NCI-H2029 treated with DMSO at 0.1 percent for 48 hours (cell line): ENCODE data around the gene GPR151.
"Not testable (repeated sequence)": the region's sequence is repeated elsewhere in the genome, so short reads cannot be mapped to it uniquely, and the experiment has no call there.

ENCODE experiments used
- DNase-seq: peaks from one replicate; lab custom pipeline; 2025; lab: John Stamatoyannopoulos, UW

Gene GPR151

DNA sequence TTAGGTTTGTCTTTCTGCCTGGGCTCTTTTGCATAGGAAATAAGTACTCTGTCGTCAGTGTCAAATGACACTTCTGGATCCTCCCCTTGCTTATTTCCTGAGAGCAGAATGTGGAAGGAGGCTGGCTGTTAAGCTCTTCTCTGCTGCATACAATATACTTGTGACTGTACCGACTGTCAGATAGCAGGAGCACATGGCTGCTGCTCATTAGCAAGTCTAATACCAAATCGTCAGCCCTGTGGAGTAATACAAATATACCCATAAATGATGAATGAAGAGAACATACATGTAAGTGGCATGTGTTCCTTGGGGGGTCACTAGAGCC is at the start of gene GPR151:
GPR151 (minus strand) TSS at position 40 of the 325 bp plus-strand sequence. CDS start 77 bp downstream, outside the sequence.
- DNase-seq = no peak

DNA sequence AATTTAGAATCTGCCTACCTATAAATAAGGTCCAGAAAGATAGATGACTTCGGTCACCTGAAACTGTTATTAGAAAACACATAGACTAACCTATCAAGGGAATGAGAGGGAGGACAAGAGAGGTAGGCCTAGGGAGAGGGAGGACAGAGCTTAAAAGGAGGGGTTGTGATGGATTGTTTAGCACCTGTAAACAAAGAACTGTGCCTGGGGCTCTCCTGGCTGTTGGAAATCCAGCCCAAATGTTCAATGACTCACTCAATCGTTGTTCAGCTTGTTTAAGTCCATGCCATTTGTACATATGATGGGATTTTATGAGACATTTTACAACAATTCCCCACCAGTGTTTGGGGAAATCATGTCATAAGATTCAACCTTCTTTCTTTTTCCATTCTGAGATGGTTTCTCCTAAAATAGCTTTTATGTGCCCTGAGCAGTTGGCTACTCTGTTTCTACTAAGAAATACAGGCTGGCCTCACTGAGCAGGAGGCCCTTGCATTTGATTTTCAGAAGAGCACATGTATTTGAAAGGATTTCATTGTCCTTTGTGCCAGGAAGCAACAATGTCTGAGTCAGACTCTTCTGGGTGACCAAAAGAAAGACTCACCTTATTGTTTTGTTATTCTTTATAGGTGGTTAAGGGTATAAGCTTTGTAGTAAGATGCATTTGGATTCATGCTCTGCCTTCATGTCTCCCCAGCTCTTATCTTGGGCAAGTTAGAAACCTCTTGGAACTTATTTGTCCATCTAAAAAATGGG is 48.2 kb upstream of the GPR151 start:
- no peak for DNase-seq

DNA sequence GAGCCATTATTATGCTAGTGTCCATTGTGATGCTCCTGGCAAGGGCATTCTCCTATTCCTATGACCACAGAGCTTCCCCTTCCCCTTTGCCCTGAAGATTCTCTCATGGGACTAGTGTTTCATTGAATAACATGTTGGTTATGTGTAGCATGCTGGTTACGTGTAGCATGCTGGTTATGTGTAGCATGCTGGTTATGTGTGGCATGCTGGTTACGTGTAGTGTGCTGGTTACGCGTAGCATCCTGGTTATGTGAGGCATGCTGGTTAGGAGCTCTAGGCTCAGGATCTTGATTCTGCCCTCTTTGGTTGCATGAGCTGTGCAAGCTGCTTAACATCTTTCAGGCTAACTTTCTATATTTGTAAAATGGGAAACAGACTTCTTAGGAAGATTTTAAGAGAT is 46.5 kb upstream of the GPR151 start:
- DNase-seq = no peak

DNA sequence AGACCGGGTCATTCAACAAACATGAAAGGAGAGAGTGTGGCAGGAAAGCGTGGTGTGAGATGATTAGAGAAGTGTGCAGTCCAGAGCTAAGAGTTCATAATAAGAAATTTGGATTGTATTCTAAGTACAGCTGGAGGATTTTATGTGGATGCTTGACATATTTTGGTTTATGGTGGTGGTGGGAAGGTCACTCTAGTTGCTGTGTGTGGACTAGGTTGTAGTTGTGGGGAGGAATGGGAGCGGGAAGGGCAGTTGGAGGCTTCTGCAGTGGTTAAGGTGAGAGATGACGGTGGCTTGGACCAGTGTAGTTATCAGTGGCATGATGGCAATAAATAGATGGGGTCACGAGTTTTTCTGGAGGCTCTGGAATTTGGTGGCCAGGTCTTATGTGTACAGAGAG is 45.7 kb upstream of the GPR151 start:
- no peak for DNase-seq

DNA sequence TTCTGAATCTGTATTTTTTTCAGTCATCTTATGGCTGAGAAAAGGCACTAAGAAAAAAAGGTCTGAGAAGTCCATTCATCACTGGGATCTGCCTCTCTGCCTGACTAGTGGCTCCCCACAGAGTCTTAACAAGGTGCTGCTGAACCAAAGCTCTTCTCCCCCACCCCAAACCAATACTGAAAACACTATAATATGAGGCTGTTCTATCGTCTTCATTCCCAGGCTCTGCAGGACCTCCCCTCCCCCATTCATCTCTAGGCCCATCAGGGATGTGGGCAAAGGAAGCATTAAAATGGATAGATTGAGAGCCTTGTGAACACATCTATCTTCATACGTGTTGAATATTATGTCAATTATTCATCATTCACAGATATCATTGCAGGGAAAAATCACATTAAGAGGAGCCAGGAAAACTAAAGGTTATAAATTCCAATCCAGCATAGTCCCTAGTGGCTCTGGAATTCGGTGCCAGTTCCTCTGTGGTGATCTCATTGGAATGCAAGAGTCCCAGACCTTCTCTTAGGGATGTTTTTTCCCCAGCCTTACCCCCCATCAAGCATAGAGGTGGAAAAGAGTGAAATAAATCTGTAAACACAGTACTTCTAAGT is 44.3 kb upstream of the GPR151 start:
- DNase-seq = no peak

DNA sequence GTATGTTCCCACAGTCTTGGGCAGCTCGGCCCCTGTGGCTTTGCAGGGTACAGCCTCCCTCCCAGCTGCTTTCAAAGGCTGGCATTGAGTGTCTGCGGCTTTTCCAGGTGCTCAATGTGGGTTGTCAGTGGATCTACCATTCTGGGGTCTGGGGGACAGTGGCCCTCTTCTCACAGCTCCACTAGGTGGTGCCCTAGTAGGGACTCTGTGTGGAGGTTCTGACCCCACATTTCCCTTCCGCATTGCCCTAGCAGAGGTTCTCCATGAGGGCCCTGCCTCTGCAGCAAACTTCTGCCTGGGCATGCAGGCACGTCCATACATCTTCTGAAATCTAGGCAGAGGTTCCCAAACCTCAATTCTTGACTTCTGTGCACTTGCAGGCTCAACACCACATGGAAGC is 40.9 kb upstream of the GPR151 start:
- DNase-seq = not testable (repeated sequence)

DNA sequence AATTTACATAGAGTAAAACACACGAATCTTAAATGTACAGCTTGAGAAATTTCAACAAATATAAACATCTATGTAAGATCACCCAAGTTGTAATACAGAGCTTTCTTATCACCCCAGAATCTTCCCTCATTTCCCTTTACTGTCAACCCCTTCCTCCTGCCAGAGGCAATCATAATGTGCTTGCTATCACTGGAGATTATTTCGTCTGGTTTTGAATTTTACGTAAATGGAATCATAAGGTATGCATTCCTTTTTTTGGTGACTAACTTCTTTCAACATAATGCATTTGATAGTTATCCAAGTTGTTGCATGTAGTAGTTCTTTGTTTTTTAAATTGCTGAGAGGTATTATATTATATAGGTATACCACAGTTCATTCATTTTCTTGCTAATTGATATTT is 37.5 kb upstream of the GPR151 start:
- no peak for DNase-seq

DNA sequence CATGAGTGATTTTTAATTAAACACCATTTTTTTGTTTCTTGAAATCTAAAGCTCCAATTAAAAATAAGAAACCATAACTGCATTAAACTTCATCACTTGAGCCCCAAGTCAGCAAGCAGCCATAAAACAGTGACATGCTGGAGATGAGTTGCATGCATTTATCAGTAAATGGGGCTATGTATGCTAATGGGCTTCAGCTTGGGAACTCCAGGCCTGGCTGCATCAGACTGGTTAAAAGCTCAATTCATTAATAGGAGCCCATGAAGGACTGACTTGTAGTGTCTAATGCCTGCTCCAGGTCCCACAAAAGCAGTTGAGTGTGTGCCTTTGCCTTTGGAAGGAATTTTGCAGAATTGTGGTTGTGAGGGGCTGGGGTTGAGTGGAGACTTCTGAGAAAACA is 33.6 kb upstream of the GPR151 start:
- DNase-seq = no peak

DNA sequence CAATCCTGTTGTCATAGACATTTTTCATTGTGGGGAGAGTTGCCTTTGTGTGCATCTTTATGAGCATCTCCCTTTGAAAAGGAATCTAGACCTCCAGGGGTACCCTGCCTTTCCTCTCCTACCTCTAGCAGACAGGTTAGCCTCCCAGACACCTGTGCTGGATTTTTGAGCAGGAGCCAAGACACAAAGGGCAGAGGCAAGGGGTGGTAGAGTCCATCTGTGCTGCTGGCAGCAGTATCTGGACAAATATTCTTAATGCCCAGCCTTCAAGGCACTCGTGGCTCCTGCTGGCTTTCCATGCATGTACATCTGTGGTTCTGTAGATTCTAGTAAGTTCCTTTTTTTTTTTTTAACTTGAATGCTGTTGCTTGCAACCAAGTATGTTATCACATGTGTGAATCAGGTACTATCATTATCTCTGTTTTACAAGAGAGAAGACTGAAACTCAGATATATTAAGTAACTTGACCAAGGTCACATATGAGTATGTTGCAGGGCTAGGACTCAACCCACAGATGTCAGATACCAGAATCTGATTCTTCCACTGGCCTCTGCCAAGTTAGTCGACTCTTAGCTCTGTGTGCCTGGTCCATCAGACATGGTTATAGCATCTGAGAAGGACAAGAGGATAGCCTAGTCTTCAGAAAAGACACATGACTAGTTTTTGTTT is 32.9 kb upstream of the GPR151 start:
- DNase-seq = no peak

DNA sequence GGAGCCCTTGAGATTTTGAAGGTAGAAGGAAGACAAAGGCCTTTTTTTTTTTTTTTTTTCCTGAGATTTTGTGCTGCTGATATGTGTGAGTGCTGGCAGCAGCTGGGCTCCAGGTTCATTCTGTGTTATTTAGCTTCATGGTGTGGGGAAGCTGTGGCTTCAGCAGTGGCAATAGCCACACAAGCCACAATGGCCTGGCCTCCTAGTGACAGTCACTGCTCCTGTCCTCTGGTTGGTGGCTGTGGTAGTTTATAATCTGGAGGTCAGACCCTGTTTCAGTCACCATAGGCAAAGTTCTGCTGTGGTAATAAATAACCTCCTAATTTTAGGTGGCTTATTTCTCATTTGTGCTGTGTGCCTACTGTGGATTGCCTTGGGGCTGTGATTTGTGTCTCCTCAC is 28.2 kb upstream of the GPR151 start:
- DNase-seq = no peak

DNA sequence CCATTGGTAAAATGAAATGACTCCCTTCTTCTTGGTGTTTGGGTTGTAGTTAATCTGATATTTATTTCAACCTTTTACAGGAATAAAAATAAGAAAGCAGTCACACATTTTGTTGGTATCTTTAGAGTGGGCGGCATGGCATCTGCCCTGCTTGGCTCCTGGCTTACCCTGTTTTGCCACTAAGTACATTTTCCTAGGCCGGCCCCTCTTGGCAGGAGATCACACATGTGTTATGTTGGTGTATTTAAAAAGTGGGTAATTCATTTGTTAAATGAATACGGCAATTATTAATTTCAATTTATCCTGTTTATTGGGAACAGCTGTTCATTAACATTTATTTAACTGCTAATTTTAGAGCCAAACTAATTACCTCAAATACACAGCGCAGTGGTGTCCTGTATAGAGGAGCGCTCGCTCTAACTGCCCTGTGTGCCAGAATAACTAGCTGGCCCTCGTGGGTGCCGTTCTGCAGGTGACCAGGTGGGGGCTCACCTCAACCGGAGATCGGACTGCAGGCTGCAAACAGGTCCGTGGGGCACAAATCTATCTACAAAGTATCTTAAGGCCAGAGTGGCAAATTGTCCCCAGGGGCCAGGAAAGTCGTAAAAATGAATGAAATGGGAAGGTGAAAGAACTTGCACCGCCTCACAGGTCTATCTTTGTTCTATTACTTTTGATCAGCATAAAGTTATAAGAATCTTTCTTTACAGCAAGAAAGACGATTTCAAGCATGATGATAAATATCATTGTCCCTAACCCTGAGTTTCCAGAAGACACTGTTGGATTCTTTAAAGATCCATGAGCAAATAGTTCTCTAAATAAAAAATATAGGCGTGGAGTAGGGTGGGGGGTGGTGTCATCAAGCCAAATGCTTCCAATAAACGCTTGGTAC is 26.2 kb upstream of the GPR151 start:
- peak; percentile 66 for DNase-seq

DNA sequence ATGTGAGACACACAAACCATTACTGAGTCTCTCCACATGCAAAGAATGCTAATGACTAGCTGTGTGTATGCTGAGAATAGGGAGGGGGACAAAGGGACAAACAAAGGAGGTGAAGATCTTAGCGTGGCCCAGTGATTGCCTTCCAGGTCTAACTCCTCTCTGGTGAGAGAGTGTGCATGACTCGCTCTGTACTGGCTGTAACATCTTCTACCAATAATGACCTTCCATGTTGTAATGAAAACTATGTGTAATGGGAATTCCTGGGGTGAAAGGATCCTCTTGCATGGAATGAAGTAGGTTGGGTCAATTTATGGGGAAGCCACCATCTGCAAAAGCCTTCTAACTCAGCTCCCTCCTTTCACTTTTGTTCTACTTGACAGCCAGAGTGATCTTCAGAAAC is 24.4 kb upstream of the GPR151 start:
- no peak for DNase-seq

DNA sequence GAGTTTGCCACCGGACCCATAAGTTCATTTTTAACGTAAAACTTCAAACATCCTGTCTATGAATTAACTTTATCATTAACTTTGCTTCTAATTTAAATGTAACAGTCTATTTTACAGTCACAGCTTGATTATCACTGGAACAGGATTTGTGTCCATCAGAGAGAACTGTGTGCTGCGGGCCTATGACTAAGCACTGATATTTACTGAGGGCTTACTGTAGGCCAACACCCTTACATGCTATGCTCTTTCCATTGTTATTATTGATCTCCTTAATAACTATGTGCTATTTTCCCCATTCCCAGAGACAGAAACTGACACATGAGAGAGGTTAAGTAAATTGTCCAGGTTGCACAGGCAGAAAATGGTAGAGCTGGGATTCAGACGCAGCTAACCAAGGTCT is 24.0 kb upstream of the GPR151 start:
- no peak for DNase-seq

DNA sequence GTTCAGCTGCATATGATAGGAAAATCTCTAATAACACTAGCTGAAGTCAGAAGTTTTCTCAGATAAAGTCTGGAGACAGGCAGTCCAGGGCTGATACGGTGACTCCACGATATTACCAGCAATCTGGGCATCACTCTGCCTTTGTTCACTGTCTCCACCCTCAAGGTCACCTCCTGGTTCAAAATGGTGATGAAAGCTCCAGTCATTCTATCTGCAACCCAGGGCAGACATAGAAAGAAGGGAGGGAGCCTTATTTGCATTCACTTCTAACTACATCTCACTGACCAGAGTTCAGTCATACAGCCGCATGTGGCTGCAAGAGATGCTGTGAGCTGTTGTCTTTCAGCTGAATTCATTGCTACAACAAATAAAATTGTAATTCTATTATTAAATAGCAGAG is 22.4 kb upstream of the GPR151 start:
- no peak for DNase-seq

DNA sequence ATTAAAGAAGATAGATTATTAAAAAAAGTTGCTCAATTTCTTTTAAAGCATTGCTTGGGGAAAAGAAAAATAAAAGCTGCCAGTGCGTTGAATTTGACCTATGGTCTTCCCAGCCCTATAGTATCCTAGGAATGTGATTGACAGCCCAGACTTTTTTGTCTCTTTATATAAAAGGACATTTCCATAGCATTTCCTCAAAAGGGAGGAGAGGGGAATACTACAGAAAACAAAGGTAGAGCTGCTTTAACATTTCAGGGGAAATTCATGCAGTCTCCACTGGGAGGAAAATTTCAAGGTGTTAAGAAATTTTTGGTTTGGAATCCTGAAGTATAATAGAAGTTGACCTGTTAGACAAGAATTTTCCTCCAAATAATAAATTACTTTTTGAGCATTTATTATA is 17.9 kb upstream of the GPR151 start:
- no peak for DNase-seq

DNA sequence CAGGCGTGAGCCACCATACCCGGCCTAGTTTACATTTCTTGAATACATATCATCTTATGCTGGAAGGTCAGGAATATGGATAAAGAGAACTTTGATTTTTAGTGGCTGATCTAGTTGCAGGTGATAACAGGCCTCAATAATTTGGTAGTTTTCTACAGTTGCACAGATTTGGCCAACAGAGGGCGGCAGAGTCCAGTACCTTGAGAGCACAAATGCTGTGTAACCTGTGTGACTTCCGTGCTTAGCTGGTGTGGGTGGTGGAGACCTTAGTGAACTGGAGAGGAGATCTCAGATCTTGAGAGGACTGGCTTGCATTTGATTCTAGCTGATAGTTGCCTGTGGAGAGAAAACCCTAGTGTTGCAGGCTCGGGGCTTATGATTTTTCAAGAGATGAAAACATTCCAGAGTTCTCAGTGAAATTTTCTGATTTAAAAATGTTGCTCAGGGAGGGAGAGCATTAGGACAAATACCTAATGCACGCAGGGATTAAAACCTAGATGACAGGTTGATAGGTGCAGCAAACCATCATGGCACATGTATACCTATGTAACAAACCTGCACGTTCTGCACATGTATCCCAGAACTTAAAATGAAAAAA is 17.4 kb upstream of the GPR151 start:
- DNase-seq = peak; percentile 75

DNA sequence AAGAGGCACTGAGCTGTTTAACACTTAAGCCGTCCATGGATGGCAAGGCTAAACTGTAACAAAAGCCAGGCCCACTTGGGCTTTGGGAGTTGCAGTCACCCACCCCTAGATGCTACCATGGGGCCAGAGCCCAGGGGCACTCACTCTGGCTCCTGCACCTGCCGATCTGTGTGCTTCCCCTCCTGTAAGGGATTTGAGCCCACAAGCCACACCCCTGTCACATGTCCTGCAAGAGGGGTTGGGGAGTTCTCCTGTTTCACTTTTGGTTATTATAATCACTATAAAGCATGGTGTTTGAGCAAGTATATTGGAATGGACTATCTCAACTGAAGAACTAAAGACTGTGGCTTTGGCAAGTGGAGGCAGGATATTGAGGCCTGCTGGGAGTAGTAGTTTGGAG is 14.0 kb upstream of the GPR151 start:
- DNase-seq = no peak

DNA sequence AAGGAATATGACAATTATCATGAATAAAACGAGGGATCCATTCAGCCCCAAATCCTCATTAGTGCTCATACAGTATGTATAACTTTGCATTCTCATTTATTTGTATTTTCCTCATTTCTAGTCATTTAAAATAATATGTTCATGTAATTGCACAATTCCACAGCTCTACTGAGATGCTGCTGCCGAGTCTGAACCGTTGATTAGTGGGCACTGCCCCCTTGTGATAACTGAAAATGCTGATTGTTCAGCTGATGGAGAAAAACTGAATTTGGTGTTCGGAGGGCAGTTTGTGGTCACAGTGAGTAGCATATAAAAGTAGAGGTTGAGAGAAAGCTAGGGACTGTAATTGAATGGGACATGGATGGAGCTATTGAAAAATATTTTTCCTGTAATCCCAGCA is 12.2 kb upstream of the GPR151 start:
- no peak for DNase-seq

DNA sequence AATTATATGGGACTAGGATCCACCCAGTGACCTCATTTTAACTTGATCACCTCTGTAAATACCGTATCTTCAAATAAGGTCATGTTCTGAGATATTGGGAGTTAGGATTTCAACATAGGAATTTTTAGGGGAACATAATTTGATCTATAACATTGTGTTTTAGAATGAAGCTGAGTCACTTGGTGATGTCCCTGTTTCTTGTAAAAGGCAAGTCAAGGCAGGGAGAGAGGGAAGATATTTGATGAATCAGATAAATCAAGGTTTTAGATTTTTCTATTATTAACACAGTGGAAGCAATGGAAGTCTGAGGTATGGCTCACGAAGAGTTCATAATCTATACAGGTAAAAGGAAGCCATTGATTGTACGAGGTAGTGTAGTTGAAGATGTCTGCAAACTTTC is 11.8 kb upstream of the GPR151 start:
- no peak for DNase-seq

DNA sequence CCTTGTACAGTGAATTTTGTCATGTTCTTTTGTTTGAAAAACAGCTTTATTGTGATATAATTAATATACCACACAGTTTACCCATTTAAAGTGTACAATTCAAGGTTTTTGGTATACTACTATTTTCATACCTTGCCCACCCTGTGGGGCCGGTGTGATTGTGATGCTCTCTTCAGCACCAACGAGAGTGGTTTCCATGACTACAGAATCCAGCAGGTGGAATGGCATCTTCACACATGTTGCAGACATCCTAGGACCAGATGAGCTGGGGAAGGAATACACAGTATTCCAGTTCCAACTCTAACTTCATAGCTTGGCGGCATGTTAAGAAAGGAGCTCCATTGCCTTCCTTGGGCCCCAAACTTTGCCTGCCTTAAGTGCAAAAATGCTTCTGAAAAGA is 7.7 kb upstream of the GPR151 start:
- no peak for DNase-seq

DNA sequence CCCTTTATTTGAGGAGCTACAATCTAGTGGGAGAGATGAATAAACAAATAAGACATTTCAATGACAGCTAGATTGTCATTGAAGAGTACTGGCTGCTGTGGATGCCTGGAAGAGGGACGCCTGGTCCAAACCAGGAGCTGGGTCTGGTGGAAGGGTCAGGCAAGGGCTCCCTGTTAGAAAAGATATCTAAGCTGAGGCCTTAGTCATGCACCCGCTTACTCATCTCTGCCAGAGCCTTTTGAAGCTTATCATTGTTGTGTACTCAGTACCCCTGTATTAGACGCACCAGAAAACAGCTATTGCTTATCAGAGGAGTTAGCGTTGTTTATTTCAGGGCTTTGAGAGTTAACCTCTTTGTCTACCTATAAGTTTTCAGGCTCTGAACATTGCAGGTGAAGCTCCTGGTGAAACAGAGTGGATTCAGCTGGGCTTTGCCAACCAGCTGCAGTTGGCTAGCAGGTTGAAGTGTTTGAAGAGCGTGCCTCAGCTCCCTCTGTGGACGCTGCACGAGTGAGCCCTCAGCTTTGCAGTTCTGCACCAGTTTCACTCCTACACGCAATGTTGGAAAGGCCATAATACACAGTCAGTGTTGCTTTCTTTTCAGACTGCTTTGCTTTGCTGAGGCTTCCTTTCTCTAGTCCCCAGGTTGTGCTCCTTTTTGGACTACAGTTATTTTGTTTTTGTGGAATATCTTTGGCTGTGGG is 5.6 kb upstream of the GPR151 start:
- peak; percentile 12 for DNase-seq

DNA sequence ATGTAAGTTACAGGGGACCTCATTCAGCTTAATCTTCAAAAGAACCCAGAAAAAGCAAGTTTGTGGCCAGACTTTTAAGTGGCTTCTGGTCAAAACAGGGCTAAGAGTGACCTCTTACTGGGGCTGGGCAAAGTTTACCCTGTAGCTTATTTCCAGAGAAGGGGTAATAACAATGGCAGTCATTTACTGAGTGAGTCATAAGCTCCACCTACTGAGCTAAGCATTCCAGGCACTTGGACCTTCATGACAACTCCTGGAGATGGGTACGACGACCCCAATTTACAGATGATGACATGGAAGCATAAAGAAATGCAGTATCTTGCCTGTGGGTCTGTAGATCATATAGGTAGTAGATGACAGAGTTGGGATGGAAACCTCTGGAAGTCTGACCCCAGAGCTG is 4.7 kb upstream of the GPR151 start:
- DNase-seq = no peak
